ENCODE measurements around the gene HSD11B1. TPM values are rescaled to one million over a fixed set of nuclear protein-coding genes. Genes with fewer than 3 reads are reported as not detected.
A peak's percentile ranks its signal among the peaks of the same experiment; 100 is the strongest.

HSD11B1 gene
- total and polyA plus RNA-seq, 3 donors from 2014 or later, result 17.6 to 19.5 (median 18.0) TPM

GRCh38 chr1:209751627-209752231 is 47.1 kb downstream of the HSD11B1 start:
- DNase-seq, result no peak
- 79 to 80% methylated on average over 5 of the region's 5 CpGs for WGBS, 2 donors

GRCh38 chr1:209752890-209753289 is 48.2 kb downstream of the HSD11B1 start:
- Histone ChIP-seq H3K27me3 (no peaks in the 10 kb centered on the region), H3K27ac (no peak overlapping the region), H3K36me3 (ENCODE audit: low read depth, missing control alignments) (no peaks in the 10 kb centered on the region), H3K4me3 (no peak overlapping the region), H3K4me1 (no peaks in the 10 kb centered on the region), H3K9me3 (no peaks in the 10 kb centered on the region)
- DNase-seq, result no peak
- WGBS, 2 donors, result 92 to 97% methylated on average over 3 of the region's 3 CpGs
- TF ChIP-seq POLR2A (IDR thresholded peaks at IDR 0.05) (no peak), CTCF (IDR thresholded peaks at IDR 0.05) (no peak)
- intact Hi-C loops (cut with DNase I; ENCODE audit: low total_unique reads), result no loop called here

More at GRCh38 chr1:209751627-209752231, 47.1 kb downstream of the HSD11B1 start:
- Histone ChIP-seq H3K4me1 (peaks cover 7% of the 10 kb centered on the region), H3K27ac (no peak overlapping the region), H3K36me3 (ENCODE audit: low read depth, missing control alignments) (no peaks in the 10 kb centered on the region), H3K27me3 (no peaks in the 10 kb centered on the region), H3K4me3 (no peak overlapping the region), H3K9me3 (no peaks in the 10 kb centered on the region)
- intact Hi-C loops (cut with DNase I; ENCODE audit: low total_unique reads), result no loop called here
- TF ChIP-seq POLR2A (IDR thresholded peaks at IDR 0.05) (no peak), CTCF (IDR thresholded peaks at IDR 0.05) (no peak)

GRCh38 chr1:209755256-209755655 is 50.6 kb downstream of the HSD11B1 start:
- no peak for TF ChIP-seq CTCF (IDR thresholded peaks at IDR 0.05)
- TF ChIP-seq POLR2A (IDR thresholded peaks at IDR 0.05), result no peak
- intact Hi-C loops (cut with DNase I; ENCODE audit: low total_unique reads), result no loop called here

GRCh38 chr1:209755926-209756614 is 51.4 kb downstream of the HSD11B1 start, which contains the start of gene TRAF3IP3:
TRAF3IP3 (plus strand) TSS chr1:209756053; CDS start chr1:209760040, 3,987 bp downstream.
- no peaks in the 10 kb centered on the region for H3K4me1 ChIP-seq
- no peak within 1 kb of the TSS for H3K4me3 ChIP-seq

More at GRCh38 chr1:209755256-209755655, 50.6 kb downstream of the HSD11B1 start:
- 78 to 88% methylated on average over 1 of the region's 1 CpG for WGBS, 2 donors
- H3K27ac ChIP-seq, result no peak overlapping the region
- DNase-seq, result no peak
- H3K4me1 ChIP-seq, result no peaks in the 10 kb centered on the region
- H3K9me3 ChIP-seq, result no peaks in the 10 kb centered on the region
- no peaks in the 10 kb centered on the region for H3K36me3 ChIP-seq (ENCODE audit: low read depth, missing control alignments)
- no peak overlapping the region for H3K4me3 ChIP-seq
- no peaks in the 10 kb centered on the region for H3K27me3 ChIP-seq

More at GRCh38 chr1:209755926-209756614, 51.4 kb downstream of the HSD11B1 start, which contains the start of gene TRAF3IP3:
- Histone ChIP-seq H3K27me3 (no peaks in the 10 kb centered on the region), H3K9me3 (no peaks in the 10 kb centered on the region), H3K27ac (no peak within 1 kb of the TSS), H3K36me3 (ENCODE audit: low read depth, missing control alignments) (no peaks in the 10 kb centered on the region)
- TF ChIP-seq POLR2A (IDR thresholded peaks at IDR 0.05) (no peak), CTCF (IDR thresholded peaks at IDR 0.05) (no peak)
- DNase-seq, result peak; percentile 37
- intact Hi-C loops (cut with DNase I; ENCODE audit: low total_unique reads), result no loop called here
- 65 to 70% methylated on average over 10 of the region's 10 CpGs for WGBS, 2 donors

Data from testis (tissue), 3 donors.